ENCODE measurements around the gene KCNH4.
"Not testable (repeated sequence)": the region's sequence is repeated elsewhere in the genome, so short reads cannot be mapped to it uniquely, and the experiment has no call there.

Gene KCNH4

DNA sequence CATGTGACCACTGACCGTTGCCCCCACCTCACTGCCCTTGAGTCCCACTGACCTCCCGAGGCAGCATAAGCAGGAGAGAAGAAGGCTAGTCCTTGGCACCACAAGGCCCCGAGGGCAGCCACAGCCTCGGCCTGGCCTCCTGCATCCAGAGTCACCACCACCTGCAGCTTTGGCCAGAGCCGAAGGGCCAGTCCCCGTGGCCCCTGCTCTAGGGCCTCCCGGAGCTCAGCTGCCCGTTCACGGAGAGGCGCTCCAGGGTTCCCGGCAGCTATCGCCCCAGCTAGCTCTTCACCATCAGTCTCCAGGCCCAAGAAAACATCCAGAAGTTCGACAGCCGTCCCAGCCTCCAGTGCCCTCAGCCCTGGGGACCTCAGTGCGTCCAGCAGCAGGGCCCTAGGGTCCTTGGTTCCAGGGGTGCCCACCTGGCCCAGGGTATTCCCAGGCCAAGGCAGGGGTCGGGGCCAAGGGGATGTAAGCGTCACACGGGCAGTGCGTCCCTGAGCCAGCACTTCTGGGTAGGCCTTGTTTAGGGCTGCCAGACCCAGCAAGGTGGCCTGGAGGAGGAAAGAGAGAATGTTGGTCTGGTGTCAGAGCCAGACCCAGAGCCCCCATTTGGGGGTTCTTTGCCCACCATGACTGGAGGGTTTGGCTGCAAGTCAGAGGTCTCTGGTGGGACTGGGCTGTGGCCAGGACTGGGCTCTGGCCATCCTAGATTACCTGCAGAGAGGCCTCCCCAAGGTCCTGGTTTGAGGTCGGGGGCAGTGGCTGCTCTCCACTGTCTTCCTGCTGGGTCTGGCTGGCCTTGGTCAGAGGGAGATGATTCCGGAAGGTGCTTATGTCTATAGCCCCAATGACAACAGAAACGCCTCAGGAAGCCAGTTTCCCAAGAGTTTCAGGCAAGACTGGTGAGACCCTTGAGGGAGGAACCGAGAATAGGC lies 11.5 kb upstream of the KCNH4 start:
- no peaks in the 10 kb centered on the region for H3K9me3 ChIP-seq (ENCODE audit: insufficient read depth, low read depth, low read length)
- H3K4me3 ChIP-seq (ENCODE audit: low read length) = no peak overlapping the region
- no peak overlapping the region for H3K27ac ChIP-seq (ENCODE audit: low read length)
- H3K4me1 ChIP-seq (ENCODE audit: insufficient read depth, low read length) = no peaks in the 10 kb centered on the region; the same call in 1 of the 2 replicates
- H3K36me3 ChIP-seq (ENCODE audit: insufficient read depth, low read depth, low read length) = no peaks in the 10 kb centered on the region
- no peaks in the 10 kb centered on the region for H3K27me3 ChIP-seq (ENCODE audit: insufficient read depth, low read length)
- no peak overlapping the region for H3K9ac ChIP-seq (ENCODE audit: low read depth, low read length)

- Histone ChIP-seq H3K4me3 (ENCODE audit: low read length) (no peak overlapping the region), H3K27ac (ENCODE audit: low read length) (no peak overlapping the region), H3K9me3 (ENCODE audit: insufficient read depth, low read depth, low read length) (no peaks in the 10 kb centered on the region), H3K4me1 (ENCODE audit: insufficient read depth, low read length) (no peaks in the 10 kb centered on the region; the same call in 1 of the 2 replicates), H3K36me3 (ENCODE audit: insufficient read depth, low read depth, low read length) (no peaks in the 10 kb centered on the region), H3K9ac (ENCODE audit: low read depth, low read length) (no peak overlapping the region), H3K27me3 (ENCODE audit: insufficient read depth, low read length) (no peaks in the 10 kb centered on the region)
Measured at GRCh38 chr17:42191275-42191608, 10.3 kb upstream of the KCNH4 start.

- H3K9me3 ChIP-seq (ENCODE audit: insufficient read depth, low read depth, low read length) = no peaks in the 10 kb centered on the region
Measured at GRCh38 chr17:42190491-42191274, 9.7 kb upstream of the KCNH4 start.

GRCh38 chr17:42189651-42189965 lies 8.7 kb upstream of the KCNH4 start:
- H3K4me3 ChIP-seq (ENCODE audit: low read length) = no peak overlapping the region
- no peaks in the 10 kb centered on the region; the same call in 1 of the 2 replicates for H3K4me1 ChIP-seq (ENCODE audit: insufficient read depth, low read length)
- H3K9me3 ChIP-seq (ENCODE audit: insufficient read depth, low read depth, low read length) = no peaks in the 10 kb centered on the region
- H3K9ac ChIP-seq (ENCODE audit: low read depth, low read length) = no peak overlapping the region
- H3K27me3 ChIP-seq (ENCODE audit: insufficient read depth, low read length) = peaks cover 16% of the 10 kb centered on the region
- no peak overlapping the region for H3K27ac ChIP-seq (ENCODE audit: low read length)
- H3K36me3 ChIP-seq (ENCODE audit: insufficient read depth, low read depth, low read length) = no peaks in the 10 kb centered on the region

More at GRCh38 chr17:42190491-42191274, 9.7 kb upstream of the KCNH4 start:
- Histone ChIP-seq H3K9ac (ENCODE audit: low read depth, low read length) (no peak overlapping the region), H3K36me3 (ENCODE audit: insufficient read depth, low read depth, low read length) (no peaks in the 10 kb centered on the region), H3K27ac (ENCODE audit: low read length) (no peak overlapping the region), H3K27me3 (ENCODE audit: insufficient read depth, low read length) (peaks cover 5% of the 10 kb centered on the region), H3K4me3 (ENCODE audit: low read length) (no peak overlapping the region), H3K4me1 (ENCODE audit: insufficient read depth, low read length) (no peaks in the 10 kb centered on the region; the same call in 1 of the 2 replicates)

- Histone ChIP-seq H3K9ac (ENCODE audit: low read depth, low read length) (no peak overlapping the region), H3K27me3 (ENCODE audit: insufficient read depth, low read length) (peaks cover 21% of the 10 kb centered on the region), H3K4me3 (ENCODE audit: low read length) (no peak overlapping the region), H3K9me3 (ENCODE audit: insufficient read depth, low read depth, low read length) (no peaks in the 10 kb centered on the region), H3K4me1 (ENCODE audit: insufficient read depth, low read length) (no peaks in the 10 kb centered on the region; the same call in 1 of the 2 replicates), H3K36me3 (ENCODE audit: insufficient read depth, low read depth, low read length) (no peaks in the 10 kb centered on the region), H3K27ac (ENCODE audit: low read length) (no peak overlapping the region)
Measured at GRCh38 chr17:42188749-42189650, 8.1 kb upstream of the KCNH4 start.

GRCh38 chr17:42187833-42188232 lies 6.9 kb upstream of the KCNH4 start:
- Histone ChIP-seq H3K27me3 (ENCODE audit: insufficient read depth, low read length) (peaks cover 33% of the 10 kb centered on the region), H3K36me3 (ENCODE audit: insufficient read depth, low read depth, low read length) (no peaks in the 10 kb centered on the region), H3K9me3 (ENCODE audit: insufficient read depth, low read depth, low read length) (no peaks in the 10 kb centered on the region), H3K4me1 (ENCODE audit: insufficient read depth, low read length) (no peaks in the 10 kb centered on the region), H3K4me3 (ENCODE audit: low read length) (no peak overlapping the region), H3K27ac (ENCODE audit: low read length) (no peak overlapping the region), H3K9ac (ENCODE audit: low read depth, low read length) (no peak overlapping the region)

DNA sequence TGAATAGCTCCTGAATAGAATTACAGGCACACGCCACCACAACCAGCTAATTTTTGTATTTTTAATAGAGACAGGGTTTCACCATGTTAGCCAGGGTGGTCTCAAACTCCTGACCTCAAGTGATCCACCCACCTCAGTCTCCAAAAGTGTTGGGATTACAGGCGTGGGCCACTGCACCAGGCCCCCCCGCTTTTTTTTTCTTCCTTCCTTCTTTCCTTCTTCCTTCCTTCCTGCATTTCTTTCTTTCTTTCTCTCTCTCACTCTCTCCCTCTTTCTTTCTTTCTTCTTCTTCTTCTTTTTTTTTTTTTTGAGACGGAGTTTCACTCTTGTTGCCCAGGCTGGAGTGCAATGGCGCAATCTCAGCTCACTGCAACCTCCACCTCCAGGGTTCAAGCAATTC lies 5.2 kb upstream of the KCNH4 start:
- not testable (repeated sequence) for H3K4me1 ChIP-seq (ENCODE audit: insufficient read depth, low read length); H3K9me3 ChIP-seq (ENCODE audit: insufficient read depth, low read depth, low read length); H3K4me3 ChIP-seq (ENCODE audit: low read length); H3K27ac ChIP-seq (ENCODE audit: low read length); H3K36me3 ChIP-seq (ENCODE audit: insufficient read depth, low read depth, low read length); H3K9ac ChIP-seq (ENCODE audit: low read depth, low read length)
- peaks cover 49% of the 10 kb centered on the region for H3K27me3 ChIP-seq (ENCODE audit: insufficient read depth, low read length)

- no peaks in the 10 kb centered on the region for H3K4me1 ChIP-seq (ENCODE audit: insufficient read depth, low read length)
- no peak overlapping the region for H3K4me3 ChIP-seq (ENCODE audit: low read length)
- no peak overlapping the region for H3K27ac ChIP-seq (ENCODE audit: low read length)
- H3K9ac ChIP-seq (ENCODE audit: low read depth, low read length) = no peak overlapping the region
- peaks cover 55% of the 10 kb centered on the region for H3K27me3 ChIP-seq (ENCODE audit: insufficient read depth, low read length)
- no peaks in the 10 kb centered on the region for H3K9me3 ChIP-seq (ENCODE audit: insufficient read depth, low read depth, low read length)
- no peaks in the 10 kb centered on the region for H3K36me3 ChIP-seq (ENCODE audit: insufficient read depth, low read depth, low read length)
Measured at GRCh38 chr17:42185621-42185930, 4.6 kb upstream of the KCNH4 start.

DNA sequence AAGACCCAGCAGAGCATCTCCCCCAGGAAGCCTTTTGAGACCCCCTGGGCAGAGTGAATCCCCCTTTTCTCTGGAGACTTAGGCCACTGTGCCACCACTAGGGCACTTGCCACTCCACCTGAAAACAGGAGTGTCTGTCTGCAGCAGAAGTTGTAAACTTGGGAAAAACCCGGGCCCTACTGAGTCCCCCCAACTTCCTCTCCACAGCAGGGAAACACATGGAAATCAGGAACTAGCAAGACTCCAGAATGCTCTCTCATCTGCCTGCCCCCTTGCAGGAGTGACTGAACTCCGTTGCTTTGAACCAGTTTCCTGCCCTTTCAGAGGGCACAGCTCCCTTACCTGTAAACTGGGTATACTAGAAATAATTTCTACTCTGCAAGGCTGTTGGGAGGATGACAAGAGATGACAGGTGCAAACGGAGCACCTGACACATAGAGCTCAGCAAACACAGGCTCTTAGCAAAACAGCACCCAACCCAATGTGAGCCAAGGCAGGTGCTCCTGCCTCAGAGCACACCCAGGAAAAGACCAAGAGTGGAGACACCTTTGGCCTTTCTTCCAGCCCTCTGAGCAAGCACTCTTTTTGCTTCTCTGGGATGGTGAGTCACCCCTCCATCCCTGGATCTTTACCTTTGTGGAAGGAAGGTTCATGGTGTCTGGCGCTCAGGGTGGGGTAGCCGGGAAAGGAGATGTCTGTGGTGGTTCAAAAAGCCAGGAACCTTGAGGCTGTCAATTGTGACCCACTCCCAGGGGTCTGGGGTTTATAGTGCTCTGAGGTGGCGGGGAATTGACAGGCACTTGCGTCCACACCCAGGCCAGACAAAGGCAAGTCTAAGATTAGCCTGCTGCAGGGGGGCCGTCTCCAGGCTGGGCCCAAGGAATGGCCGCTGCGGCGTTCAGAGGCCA lies 4.0 kb upstream of the KCNH4 start, which contains the start of gene HCRT:
HCRT (minus strand) TSS at position 740 of the 908 bp plus-strand sequence; CDS start at position 653, 87 bp downstream.
- no peak within 1 kb of the TSS for H3K9ac ChIP-seq (ENCODE audit: low read depth, low read length)
- no peaks in the 10 kb centered on the region for H3K9me3 ChIP-seq (ENCODE audit: insufficient read depth, low read depth, low read length)
- no peaks in the 10 kb centered on the region for H3K4me1 ChIP-seq (ENCODE audit: insufficient read depth, low read length)
- no peak within 1 kb of the TSS for H3K27ac ChIP-seq (ENCODE audit: low read length)
- no peak within 1 kb of the TSS; the same call in 1 of the 2 replicates for H3K4me3 ChIP-seq (ENCODE audit: low read length)
- H3K36me3 ChIP-seq (ENCODE audit: insufficient read depth, low read depth, low read length) = no peaks in the 10 kb centered on the region
- H3K27me3 ChIP-seq (ENCODE audit: insufficient read depth, low read length) = peaks cover 61% of the 10 kb centered on the region

GRCh38 chr17:42183741-42184711 lies 3.1 kb upstream of the KCNH4 start:
- Histone ChIP-seq H3K4me3 (ENCODE audit: low read length) (peak overlapping the region; percentile 83), H3K27ac (ENCODE audit: low read length) (no peak overlapping the region), H3K27me3 (ENCODE audit: insufficient read depth, low read length) (peaks cover 71% of the 10 kb centered on the region), H3K36me3 (ENCODE audit: insufficient read depth, low read depth, low read length) (no peaks in the 10 kb centered on the region), H3K9ac (ENCODE audit: low read depth, low read length) (peak overlapping the region; percentile 63; the same call in 1 of the 2 replicates), H3K9me3 (ENCODE audit: insufficient read depth, low read depth, low read length) (no peaks in the 10 kb centered on the region), H3K4me1 (ENCODE audit: insufficient read depth, low read length) (no peaks in the 10 kb centered on the region)
